ENCODE measurements around the gene PYDC2. TPM values are rescaled to one million over a fixed set of nuclear protein-coding genes. Genes with fewer than 3 reads are reported as not detected.

Gene PYDC2
- total and polyA plus RNA-seq, 2 of the 8 experiments (the other 6 are each of a cell fraction or from before 2014, with no cell fraction given) = not detected

DNA sequence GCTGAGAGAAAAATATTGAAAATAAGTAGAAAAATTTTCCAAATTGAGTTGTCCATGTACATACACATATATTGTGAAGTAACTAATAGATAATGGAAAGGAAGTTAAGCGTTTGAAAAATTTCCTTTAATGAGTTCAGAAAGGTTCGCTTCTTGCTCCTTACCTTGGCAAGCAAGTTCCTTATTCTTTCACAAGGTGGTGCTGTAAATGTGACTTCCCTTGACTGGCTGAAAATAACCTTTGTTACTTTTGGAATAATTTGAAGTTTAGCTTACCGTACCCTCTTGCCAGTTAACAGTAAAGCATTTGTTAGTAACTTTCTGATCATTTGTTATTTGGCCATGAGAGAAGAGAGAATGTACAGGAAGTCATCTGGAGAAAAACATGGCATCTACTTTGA is 41.6 kb downstream of the PYDC2 start (continued):
- TF ChIP-seq, protein P1, sequence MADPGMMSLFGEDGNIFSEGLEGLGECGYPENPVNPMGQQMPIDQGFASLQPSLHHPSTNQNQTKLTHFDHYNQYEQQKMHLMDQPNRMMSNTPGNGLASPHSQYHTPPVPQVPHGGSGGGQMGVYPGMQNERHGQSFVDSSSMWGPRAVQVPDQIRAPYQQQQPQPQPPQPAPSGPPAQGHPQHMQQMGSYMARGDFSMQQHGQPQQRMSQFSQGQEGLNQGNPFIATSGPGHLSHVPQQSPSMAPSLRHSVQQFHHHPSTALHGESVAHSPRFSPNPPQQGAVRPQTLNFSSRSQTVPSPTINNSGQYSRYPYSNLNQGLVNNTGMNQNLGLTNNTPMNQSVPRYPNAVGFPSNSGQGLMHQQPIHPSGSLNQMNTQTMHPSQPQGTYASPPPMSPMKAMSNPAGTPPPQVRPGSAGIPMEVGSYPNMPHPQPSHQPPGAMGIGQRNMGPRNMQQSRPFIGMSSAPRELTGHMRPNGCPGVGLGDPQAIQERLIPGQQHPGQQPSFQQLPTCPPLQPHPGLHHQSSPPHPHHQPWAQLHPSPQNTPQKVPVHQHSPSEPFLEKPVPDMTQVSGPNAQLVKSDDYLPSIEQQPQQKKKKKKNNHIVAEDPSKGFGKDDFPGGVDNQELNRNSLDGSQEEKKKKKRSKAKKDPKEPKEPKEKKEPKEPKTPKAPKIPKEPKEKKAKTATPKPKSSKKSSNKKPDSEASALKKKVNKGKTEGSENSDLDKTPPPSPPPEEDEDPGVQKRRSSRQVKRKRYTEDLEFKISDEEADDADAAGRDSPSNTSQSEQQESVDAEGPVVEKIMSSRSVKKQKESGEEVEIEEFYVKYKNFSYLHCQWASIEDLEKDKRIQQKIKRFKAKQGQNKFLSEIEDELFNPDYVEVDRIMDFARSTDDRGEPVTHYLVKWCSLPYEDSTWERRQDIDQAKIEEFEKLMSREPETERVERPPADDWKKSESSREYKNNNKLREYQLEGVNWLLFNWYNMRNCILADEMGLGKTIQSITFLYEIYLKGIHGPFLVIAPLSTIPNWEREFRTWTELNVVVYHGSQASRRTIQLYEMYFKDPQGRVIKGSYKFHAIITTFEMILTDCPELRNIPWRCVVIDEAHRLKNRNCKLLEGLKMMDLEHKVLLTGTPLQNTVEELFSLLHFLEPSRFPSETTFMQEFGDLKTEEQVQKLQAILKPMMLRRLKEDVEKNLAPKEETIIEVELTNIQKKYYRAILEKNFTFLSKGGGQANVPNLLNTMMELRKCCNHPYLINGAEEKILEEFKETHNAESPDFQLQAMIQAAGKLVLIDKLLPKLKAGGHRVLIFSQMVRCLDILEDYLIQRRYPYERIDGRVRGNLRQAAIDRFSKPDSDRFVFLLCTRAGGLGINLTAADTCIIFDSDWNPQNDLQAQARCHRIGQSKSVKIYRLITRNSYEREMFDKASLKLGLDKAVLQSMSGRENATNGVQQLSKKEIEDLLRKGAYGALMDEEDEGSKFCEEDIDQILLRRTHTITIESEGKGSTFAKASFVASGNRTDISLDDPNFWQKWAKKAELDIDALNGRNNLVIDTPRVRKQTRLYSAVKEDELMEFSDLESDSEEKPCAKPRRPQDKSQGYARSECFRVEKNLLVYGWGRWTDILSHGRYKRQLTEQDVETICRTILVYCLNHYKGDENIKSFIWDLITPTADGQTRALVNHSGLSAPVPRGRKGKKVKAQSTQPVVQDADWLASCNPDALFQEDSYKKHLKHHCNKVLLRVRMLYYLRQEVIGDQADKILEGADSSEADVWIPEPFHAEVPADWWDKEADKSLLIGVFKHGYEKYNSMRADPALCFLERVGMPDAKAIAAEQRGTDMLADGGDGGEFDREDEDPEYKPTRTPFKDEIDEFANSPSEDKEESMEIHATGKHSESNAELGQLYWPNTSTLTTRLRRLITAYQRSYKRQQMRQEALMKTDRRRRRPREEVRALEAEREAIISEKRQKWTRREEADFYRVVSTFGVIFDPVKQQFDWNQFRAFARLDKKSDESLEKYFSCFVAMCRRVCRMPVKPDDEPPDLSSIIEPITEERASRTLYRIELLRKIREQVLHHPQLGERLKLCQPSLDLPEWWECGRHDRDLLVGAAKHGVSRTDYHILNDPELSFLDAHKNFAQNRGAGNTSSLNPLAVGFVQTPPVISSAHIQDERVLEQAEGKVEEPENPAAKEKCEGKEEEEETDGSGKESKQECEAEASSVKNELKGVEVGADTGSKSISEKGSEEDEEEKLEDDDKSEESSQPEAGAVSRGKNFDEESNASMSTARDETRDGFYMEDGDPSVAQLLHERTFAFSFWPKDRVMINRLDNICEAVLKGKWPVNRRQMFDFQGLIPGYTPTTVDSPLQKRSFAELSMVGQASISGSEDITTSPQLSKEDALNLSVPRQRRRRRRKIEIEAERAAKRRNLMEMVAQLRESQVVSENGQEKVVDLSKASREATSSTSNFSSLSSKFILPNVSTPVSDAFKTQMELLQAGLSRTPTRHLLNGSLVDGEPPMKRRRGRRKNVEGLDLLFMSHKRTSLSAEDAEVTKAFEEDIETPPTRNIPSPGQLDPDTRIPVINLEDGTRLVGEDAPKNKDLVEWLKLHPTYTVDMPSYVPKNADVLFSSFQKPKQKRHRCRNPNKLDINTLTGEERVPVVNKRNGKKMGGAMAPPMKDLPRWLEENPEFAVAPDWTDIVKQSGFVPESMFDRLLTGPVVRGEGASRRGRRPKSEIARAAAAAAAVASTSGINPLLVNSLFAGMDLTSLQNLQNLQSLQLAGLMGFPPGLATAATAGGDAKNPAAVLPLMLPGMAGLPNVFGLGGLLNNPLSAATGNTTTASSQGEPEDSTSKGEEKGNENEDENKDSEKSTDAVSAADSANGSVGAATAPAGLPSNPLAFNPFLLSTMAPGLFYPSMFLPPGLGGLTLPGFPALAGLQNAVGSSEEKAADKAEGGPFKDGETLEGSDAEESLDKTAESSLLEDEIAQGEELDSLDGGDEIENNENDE (IDR thresholded peaks at IDR 0.05; ENCODE audit: insufficient replicate concordance, low read length) = no peak
- TF ChIP-seq ASH2L (IDR thresholded peaks at IDR 0.05; ENCODE audit: low read length) (no peak), PHF8 (conservative IDR thresholded peaks at IDR 0.05; ENCODE audit: low read depth, low read length) (no peak)

Data from H1 (cell line).